Kidney (tissue), 14 donors: Measurements from ENCODE around the gene NHSL2. TPM values are rescaled to one million over a fixed set of nuclear protein-coding genes. Genes with fewer than 3 reads are reported as not detected.

ENCODE experiments used
- DNase-seq, 5 donors: peaks; one replicate each; pipeline ENCODE4 v3.0.0-alpha.2; 2013 to 2020
- FAIRE-seq: peaks from 2 replicates; lab custom pipeline; 2012; peaks lifted over from hg19 to GRCh38; lab: Jason Lieb, UNC
- H3K27ac ChIP-seq, 2 donors: one replicate each; pipeline ENCODE4 v1.7.0; 2013; ENCODE audit warnings: low read depth in 2 of 2, low read length in 2 of 2, inconsistent platforms in 1 of 2
- H3K27me3 ChIP-seq: one replicate; pipeline ENCODE4 v1.7.1; 2013; ENCODE audit warnings: low read length, inconsistent platforms; ENCODE audit not compliant: control insufficient read depth, insufficient read depth
- H3K36me3 ChIP-seq, 3 donors: one replicate each; pipeline versions ENCODE4 v1.7.0 to v1.7.1; 2013; ENCODE audit warnings: low read length in 3 of 3, control low read depth in 1 of 3, inconsistent platforms in 1 of 3; ENCODE audit not compliant: insufficient read depth in 3 of 3, control insufficient read depth in 2 of 3
- H3K4me1 ChIP-seq, 3 donors: one replicate each; pipeline versions ENCODE4 v1.7.0 to v1.7.1; 2013; ENCODE audit warnings: low read length in 3 of 3, inconsistent platforms in 1 of 3, low read depth in 1 of 3; ENCODE audit not compliant: control insufficient read depth in 2 of 3, insufficient read depth in 2 of 3
- H3K4me3 ChIP-seq, 3 donors: one replicate each; pipeline versions ENCODE4 v1.7.0 to v1.8.1; 2013; ENCODE audit warnings: low read length in 3 of 3, control low read depth in 1 of 3, inconsistent platforms in 1 of 3
- H3K9ac ChIP-seq, 3 donors: one replicate each; pipeline versions ENCODE4 v1.7.0 to v1.7.1; 2013; ENCODE audit warnings: low read length in 3 of 3, control low read depth in 1 of 3, inconsistent platforms in 1 of 3
- H3K9me3 ChIP-seq, 3 donors: one replicate each; pipeline versions ENCODE4 v1.7.0 to v1.7.1; 2013; ENCODE audit warnings: low read length in 3 of 3, control low read depth in 1 of 3, inconsistent platforms in 1 of 3; ENCODE audit not compliant: control insufficient read depth in 2 of 3, insufficient read depth in 1 of 3
- intact Hi-C: fragments of 100-400 bp; cut with DNase I; formaldehyde crosslinking; loops from one replicate; pipeline ENCODE4 v1.11.1; 2022
- polyA plus RNA-seq: library from polyadenylated mRNA; stranded (reverse); fragments of 350-450 nt; fragmentation: Illumina TruSeq; extraction: RNeasy Lipid Tissue Mini Kit (QIAGEN cat#74804); gene quantifications from one replicate; pipeline ENCODE4 v1.2.3, GENCODE V29; 2014; ENCODE audit warnings: low read depth, low replicate concordance; ENCODE audit not compliant: insufficient read depth
- total RNA-seq: library from RNA; stranded (reverse); fragmentation: NEBNext Ultra II Directional; extraction: Animal tissue kit (Norgen Biotek cat#: 25700); gene quantifications from one replicate; pipeline ENCODE4 v1.2.1, GENCODE V29; 2021
- TF ChIP-seq, protein P1 (sequence below): IDR thresholded peaks from 3 replicates; pipeline ENCODE4 v1.5.1; 2012; ENCODE audit warnings: mild to moderate bottlenecking, moderate library complexity, borderline replicate concordance; ENCODE audit not compliant: insufficient read depth; ENCODE audit errors: extremely low read depth
- donor health status: control.
- donor health status: control.
- donor health status: control.
- donor health status: control.
- donor health status: control.
- donor health status: DM: yes; HTN: yes; CAD: no.
- donor health status: Normal renal cell carcinoma (clear cell type).

The NHSL2 gene
- total and polyA plus RNA-seq, 2 donors from 2014 or later, result 1.3 to 10.8 TPM

GRCh38 chrX:72009731-72010130 lies 99.1 kb downstream of the NHSL2 start:
- intact Hi-C loops, result no loop called here
- no peak for DNase-seq
- no peak for FAIRE-seq
- Histone ChIP-seq H3K36me3 (no peaks in the 10 kb centered on the region), H3K4me1 (no peaks in the 10 kb centered on the region), H3K9ac (no peak overlapping the region), H3K9me3 (no peaks in the 10 kb centered on the region), H3K27me3 (peaks cover 5% of the 10 kb centered on the region), H3K4me3 (no peak overlapping the region), H3K27ac (no peak overlapping the region)
- TF ChIP-seq, protein P1, sequence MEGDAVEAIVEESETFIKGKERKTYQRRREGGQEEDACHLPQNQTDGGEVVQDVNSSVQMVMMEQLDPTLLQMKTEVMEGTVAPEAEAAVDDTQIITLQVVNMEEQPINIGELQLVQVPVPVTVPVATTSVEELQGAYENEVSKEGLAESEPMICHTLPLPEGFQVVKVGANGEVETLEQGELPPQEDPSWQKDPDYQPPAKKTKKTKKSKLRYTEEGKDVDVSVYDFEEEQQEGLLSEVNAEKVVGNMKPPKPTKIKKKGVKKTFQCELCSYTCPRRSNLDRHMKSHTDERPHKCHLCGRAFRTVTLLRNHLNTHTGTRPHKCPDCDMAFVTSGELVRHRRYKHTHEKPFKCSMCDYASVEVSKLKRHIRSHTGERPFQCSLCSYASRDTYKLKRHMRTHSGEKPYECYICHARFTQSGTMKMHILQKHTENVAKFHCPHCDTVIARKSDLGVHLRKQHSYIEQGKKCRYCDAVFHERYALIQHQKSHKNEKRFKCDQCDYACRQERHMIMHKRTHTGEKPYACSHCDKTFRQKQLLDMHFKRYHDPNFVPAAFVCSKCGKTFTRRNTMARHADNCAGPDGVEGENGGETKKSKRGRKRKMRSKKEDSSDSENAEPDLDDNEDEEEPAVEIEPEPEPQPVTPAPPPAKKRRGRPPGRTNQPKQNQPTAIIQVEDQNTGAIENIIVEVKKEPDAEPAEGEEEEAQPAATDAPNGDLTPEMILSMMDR, result no peak

DNA sequence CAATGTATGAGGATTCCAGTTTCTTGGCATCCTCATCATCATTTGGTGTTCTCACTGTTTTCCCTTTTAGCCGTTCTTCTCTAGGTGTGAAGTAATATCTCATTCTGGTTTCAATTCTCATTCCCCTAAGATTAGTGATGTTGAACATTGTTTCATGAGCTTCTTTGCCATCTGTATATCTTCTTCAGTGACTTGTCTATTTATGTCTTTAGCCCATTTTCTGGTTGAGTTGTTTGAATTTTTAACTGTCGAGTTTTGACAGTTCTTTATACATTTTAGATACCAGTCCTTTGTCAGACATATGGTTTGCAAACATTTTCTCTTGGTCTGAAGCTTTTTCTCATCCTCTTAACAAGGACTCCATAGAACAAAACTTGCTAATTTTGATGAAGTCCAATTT lies 101.1 kb downstream of the NHSL2 start:
- Histone ChIP-seq H3K4me3 (no peak overlapping the region), H3K27me3 (peaks cover 5% of the 10 kb centered on the region), H3K27ac (no peak overlapping the region), H3K4me1 (no peaks in the 10 kb centered on the region), H3K36me3 (no peaks in the 10 kb centered on the region), H3K9ac (no peak overlapping the region), H3K9me3 (no peaks in the 10 kb centered on the region)
- peak; percentile 32 for FAIRE-seq
- DNase-seq, result no peak
- TF ChIP-seq, protein P1, result no peak
- intact Hi-C loops, result no loop called here

- intact Hi-C loops, result no loop called here
- Histone ChIP-seq H3K4me1 (peaks cover 0 to 4% (median 0%) of the 10 kb centered on the region in 3 donors), H3K9ac (no peak overlapping the region), H3K27me3 (peaks cover 9% of the 10 kb centered on the region), H3K36me3 (no peaks in the 10 kb centered on the region), H3K9me3 (no peaks in the 10 kb centered on the region), H3K4me3 (no peak overlapping the region), H3K27ac (no peak overlapping the region)
- DNase-seq (no peak), FAIRE-seq (no peak)
- TF ChIP-seq, protein P1, result no peak
These were observed 104.7 kb downstream of the NHSL2 start for GRCh38 chrX:72015383-72015782.
